Left cardiac atrium (tissue), 4 donors: ENCODE measurements around the gene SRSF10. TPM values are rescaled to one million over a fixed set of nuclear protein-coding genes. Genes with fewer than 3 reads are reported as not detected.
"Not testable (repeated sequence)": the region's sequence is repeated elsewhere in the genome, so short reads cannot be mapped to it uniquely, and the experiment has no call there.

ENCODE experiments used
- ATAC-seq, 2 donors: fragments of 200-7000 bp; cut with Tn5 transposase; one replicate each; pipeline ENCODE4 v1.9.1; 2020; ENCODE audit warnings: mild to moderate bottlenecking in 2 of 2, moderate library complexity in 2 of 2
- DNase-seq: peaks from one replicate; pipeline ENCODE4 v3.0.0-alpha.2; 2020
- intact Hi-C, 2 donors: fragments of 100-400 bp; cut with DNase I; formaldehyde crosslinking; loops; one replicate each; pipeline versions ENCODE4 v1.14.1 to v1.15.1; 2022 to 2023
- total RNA-seq, 2 donors: library from RNA; stranded (reverse); fragmentation: NEBNext Ultra II Directional; extraction: Animal tissue kit (Norgen Biotek cat#: 25700); gene quantifications; one replicate each; pipeline ENCODE4 v1.2.1, GENCODE V29; 2021
- donor health status: DM: no; HTN: yes; CAD: no.
- donor health status: DM: no; HTN: yes; CAD: no; lungs with severe emphysema.
- donor health status: DM: yes; HTN: yes; CAD: no.
- donor health status: Dilated cardiomyopathy.

Gene SRSF10
- total RNA-seq, 2 donors from 2014 or later = 49.5 to 59.3 TPM

DNA sequence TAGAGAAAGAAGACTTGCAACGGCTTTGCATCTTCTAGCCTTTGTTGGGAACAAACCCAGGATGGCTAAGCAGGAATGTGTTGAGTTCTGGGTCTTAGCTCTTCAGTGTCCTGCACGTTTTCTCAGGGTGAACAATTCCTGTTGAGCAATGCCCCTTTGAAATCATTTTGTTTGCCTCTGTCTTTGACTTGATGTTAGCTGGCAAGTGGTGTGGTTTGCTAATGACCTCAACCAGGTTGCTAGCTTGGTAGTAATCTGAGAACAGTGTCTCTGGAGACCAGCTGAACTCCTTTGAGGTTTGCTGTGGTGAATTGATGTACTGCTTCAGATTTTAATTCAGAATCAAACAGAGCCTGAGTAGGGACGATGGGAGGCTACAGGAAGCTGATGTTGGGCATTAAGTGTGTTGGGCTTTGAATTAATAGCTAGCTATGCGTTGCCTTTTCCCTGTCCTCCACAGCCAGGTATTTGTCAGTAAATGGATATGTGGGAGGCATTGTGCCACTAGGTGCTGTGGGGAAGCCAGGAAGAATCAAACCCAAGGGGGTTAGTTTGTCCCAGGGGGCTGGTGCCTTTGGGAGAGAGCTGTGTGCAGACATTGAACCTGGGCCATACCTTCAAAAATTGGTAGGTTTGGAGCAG lies 23.3 kb upstream of the SRSF10 start:
- no peak for DNase-seq
- intact Hi-C loops = no loop called here
- ATAC-seq = no peak

DNA sequence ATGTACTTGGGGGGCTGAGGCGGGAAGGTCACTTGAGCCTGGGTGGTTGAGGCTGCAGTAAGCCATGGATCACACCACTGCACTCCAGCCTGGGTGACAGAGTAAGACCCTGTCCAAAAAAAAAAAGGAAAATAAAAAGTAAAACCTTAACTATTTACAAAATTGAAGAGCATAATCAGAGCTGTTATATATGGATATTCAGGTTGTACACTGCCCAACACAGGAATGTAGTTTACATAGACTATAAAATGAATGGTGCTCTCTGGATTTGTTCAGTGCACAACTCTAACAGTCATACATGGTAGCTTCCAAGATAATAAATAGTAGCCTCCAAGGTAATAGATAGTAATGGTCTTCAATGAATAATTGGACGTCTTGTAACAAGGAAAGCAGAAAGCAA lies 22.6 kb upstream of the SRSF10 start:
- intact Hi-C loops = no loop called here
- ATAC-seq = no peak
- no peak for DNase-seq

DNA sequence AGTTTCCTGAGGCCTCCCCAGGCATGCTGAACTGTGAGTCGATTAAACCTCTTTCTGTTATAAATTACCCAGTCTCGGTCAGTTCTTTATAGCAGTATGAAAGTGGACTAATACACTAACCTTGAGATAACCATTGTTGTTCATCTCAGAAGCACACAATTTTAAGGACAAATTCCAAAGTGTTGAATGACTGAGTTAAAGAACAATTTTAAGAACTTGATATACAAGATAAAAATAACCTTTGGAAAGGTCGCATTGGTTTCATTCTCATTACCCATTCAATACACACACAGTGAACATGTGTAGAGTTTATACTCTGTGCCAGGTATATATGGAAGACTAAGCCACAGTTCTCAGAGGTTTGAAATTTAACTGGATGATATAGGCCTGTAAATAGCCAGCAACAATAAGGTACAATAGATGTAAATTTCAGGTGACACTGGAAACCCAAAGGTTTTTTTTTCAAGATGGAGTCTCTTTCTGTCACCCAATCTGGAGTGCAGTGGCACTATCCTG lies 19.1 kb upstream of the SRSF10 start:
- intact Hi-C loops = no loop called here
- DNase-seq (no peak), ATAC-seq (no peak)

DNA sequence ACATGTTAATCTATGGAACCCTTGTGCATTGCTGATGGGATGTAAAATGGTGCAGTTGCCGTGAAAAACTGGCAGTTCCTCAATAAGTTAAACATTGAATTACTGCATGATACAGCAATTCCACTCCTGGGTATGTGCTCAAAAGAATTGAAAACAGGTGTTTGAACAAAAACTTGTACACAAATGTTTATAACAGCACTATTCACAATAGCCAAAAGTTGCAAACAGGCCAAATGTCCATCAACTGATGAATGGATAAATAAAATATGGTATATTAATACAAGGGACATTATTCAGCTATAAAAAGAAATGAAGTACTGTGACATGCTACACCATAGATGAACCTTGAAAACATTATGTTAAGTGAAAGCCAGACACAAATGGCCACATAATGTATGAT lies 17.7 kb upstream of the SRSF10 start:
- no peak for ATAC-seq
- intact Hi-C loops = no loop called here
- DNase-seq = no peak

DNA sequence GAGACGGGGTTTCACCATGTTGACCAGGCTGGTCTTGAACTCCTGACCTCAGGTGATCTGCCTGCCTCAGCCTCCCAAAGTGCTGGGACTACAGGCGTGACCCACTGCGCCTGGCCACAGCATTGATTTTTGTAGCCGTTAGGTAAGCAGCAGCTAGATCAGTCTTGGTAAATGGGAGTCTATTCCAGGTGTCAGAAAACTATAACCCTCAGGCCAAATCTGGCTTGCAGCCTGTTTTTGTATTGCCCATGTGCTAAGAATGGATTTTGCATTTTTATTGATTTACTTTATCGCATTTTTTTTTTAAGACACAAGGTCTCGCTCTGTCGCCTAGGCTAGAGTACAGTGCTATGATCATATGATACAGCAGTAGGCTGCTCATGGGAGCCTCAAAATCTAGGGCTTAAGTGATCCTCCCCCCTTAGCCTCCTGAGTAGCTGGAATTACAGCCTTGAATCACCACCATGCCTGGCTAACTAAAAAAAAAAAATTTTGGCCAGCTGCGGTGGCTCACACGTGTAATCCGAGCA lies 16.6 kb upstream of the SRSF10 start:
- DNase-seq = no peak
- intact Hi-C loops = no loop called here
- no peak for ATAC-seq

DNA sequence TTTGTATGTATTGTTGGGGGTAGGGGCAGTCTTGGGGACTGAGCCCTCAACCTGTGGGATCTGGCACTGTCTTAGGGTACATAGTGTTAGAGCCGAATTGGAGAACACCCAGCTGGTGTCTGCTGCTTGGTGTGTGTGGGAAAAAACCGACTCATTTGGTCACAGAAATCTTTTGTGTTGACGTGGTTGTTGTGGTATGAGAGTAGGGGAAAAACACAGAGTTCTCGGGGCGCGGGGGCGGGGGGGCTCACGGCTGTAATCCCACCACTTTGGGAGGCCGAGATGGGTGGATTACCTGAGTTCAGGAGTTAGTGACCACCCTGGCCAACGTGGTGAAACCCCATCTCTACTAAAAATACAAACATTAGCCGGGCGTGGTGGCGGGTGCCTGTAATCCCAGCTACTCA lies 15.3 kb upstream of the SRSF10 start:
- DNase-seq = no peak
- intact Hi-C loops = no loop called here

DNA sequence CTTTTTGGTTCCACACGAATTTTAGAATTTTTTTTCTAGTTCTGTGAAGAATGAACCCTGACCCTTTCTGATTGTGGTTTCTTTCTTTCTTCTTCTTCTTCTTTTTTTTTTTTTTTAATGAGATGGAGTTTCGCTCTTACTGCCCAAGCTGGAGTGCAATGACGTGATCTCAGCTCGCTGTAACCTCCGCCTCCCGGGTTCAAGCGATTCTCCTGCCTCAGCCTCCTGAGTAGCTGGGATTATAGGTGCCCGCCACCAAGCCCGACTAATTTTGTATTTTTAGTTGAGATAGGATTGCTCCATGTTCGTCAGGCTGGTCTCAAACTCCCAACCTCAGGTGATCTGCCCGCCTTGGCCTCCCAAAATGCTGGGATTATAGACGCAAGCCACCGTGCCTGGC lies 11.9 kb upstream of the SRSF10 start:
- ATAC-seq, DNase-seq, intact Hi-C loops: not testable (repeated sequence)

More for the DNA sequence above, 15.3 kb upstream of the SRSF10 start:
- no peak for ATAC-seq

DNA sequence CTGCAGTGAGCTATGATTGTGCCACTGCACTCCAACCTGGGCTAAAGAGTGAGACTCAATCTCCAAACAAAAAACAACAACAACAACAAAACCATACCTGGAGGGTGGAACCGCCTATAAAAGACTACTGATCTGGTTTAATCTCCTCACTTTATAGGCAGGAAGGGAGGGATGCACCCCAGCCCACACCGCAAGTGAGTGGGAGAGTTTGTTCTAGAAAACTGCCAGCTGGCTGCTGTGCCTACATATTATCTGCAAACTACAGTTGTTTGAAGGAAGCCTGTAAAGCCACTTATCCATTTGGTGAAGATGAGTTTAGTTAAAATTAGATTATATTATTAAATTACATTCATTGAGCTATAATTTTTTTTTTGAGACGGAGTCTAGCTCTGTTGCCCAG lies 9.1 kb upstream of the SRSF10 start:
- intact Hi-C loops = no loop called here
- DNase-seq (no peak), ATAC-seq (no peak)

DNA sequence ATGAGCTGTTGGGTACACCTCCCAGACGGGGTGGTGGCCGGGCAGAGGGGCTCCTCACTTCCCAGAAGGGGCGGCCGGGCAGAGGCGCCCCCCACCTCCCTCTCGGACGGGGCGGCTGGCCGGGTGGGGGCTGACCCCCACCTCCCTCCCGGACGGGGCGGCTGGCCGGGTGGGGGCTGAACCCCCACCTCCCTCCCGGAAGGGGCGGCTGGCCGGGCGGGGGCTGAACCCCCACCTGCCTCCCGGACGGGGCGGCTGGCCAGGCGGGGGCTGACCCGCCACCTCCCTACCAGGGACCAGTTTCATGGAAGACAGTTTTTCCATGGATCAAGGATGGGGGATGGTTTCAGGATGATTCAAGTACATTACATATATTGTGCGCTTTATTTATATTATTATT lies 6.9 kb upstream of the SRSF10 start:
- intact Hi-C loops, DNase-seq: not testable (repeated sequence)

DNA sequence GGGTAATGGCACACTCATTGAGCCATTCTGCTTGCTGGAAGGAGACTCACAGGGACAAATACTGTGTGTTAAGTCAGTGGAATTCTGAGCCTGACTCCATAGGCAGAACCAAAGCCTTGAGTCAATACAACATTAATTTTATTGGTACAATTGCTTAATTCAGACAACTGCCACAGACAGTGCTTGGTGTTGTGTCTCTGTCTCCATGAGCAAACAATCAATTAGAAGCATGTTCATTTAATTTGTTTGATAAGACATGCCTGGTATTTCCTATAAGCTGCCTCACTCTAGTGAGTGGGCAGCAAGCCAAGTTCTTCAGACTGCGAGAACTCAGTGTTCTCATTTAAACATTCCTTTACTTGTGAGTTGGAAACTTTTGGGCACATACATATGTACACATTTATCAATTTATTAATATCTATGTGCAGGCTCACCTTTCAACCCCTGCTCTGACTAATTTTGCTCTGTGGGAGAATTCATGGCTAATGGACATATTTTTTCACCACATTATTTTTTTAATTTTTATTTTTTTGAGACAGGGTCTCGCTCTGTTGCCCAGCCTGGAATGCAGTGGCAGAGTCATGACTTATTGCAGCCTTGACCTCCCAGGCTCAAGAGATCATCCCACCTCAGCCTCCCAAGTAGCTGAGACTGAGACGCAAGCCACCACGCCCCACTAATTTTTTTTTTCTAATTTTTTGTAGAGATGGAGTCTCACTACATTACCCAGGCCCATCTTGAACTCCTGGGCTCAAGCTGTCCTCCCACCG lies 4.5 kb upstream of the SRSF10 start:
- intact Hi-C loops = no loop called here
- no peak for DNase-seq
- ATAC-seq = no peak

More for the DNA sequence above, 6.9 kb upstream of the SRSF10 start:
- not testable (repeated sequence) for ATAC-seq

DNA sequence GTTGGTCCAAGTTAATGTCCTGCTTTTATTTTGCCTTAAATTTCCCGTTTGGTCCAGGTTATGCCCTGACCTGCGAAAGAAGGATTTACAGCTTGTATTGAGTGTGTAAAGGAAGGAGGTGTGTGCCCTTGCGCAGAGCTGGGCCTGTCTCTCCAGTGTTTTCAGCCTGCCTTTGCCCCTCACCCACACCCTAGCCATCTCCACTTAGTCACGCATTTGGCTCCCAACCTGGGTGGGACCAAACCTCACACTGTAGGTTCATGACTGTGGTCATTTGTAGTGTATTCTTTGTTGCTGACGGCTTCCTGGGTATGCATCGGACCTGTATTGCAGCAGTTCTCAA lies 572 bp upstream of the SRSF10 start:
- intact Hi-C loops = no loop called here
- DNase-seq (peak; percentile 28), ATAC-seq (peak in 1 of 2 donors; percentile 11)

DNA sequence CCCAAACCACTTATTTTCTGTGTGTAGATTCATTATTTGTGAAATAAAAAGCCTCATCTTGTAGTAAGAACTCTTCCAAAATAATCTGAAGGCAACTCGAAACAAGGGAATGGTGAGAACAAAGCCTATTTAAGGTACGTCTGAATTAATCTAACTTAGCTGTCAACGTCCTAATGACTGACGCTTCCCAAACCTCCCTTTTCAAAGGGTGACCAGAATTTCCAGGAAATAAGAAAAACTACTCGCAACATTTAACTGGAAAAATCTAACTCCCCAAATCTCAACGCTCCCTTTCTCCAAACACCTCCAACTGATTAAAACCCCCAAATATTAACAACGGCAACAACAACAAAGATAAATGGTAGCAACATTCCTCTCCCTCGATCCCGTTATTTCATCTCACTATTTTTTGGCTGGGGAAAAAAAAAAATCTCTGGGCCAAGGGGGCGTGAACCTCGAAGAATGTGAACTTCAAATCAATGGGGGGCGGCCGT lies 693 bp downstream of the SRSF10 start:
- intact Hi-C loops = loop anchor here in 1 of 2 donors (2.0 kb wide), 1 partner anchor 41 kb away; no protein-coding TSS in a partner anchor
- ATAC-seq (no peak), DNase-seq (no peak)

DNA sequence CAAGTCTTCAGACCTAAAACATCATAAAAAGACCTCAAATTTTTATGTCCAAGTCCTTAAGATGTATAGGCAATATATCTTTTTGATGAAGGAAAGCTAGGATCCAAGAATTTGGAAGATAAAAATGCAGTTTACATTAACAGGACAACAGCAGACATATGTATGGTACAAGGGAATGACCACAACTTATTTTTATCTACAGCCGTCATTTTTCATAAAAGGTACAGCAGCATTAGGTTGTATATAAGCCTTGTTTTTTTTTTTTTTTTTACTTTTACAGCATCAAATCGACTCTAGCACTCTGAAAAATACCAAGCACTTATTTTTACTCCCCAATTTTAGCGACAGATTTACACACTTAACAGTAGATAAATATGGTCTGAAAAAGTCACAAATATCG lies 1.3 kb downstream of the SRSF10 start:
- DNase-seq = no peak
- ATAC-seq = no peak
- intact Hi-C loops = loop anchor here in 1 of 2 donors (2.0 kb wide), 1 partner anchor 42 kb away; no protein-coding TSS in a partner anchor

DNA sequence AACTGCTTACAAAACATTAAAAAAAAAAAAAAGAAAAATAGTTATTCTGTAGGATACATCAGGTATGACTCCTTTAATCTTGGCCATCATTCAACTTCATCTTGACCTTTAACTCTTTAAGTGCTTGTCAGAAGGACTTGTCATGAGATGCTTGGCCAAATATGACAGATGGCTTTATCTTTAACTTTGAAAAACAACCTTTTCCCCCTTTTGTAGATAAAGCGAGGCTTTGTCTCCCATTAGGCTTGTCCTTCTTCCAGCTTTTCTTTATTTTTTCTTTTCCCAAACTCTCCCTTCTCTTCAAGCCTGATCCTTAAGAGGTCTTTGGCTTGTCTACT lies 2.3 kb downstream of the SRSF10 start:
- intact Hi-C loops = loop anchor here in 1 of 2 donors (2.0 kb wide), 1 partner anchor 43 kb away; no protein-coding TSS in a partner anchor
- ATAC-seq = no peak
- DNase-seq = no peak

DNA sequence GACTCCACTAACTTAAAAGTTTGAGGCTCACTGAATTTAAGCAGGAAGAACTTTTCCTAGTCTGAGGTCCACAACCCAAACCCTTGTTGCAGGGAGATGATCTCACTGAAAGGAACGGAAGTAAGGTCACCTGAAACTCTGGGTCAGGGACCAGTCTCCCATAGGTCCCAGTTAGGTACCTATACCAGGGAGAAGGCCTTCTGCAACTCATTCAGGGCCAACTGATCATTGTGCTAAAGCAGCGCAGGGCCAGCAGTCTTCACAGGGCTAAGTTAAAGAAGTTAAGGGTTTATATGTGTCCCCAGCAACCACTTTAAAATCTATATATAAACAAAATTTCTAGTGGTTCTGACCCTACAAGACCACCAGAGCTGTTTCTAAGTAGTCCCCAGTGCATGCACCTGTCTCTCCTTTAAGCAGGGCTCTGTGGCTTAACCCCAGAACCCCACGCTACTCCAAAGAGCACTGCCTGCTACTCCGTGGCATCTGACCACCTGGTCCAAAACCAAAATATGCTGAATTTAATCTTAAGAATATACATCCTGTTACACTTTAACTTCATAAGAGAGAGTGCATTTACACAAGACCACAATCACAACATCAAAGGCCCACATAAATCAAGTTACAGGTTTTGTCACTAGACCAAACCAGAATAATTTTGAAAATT lies 2.8 kb downstream of the SRSF10 start:
- DNase-seq = no peak
- no peak for ATAC-seq
- intact Hi-C loops = no loop called here

DNA sequence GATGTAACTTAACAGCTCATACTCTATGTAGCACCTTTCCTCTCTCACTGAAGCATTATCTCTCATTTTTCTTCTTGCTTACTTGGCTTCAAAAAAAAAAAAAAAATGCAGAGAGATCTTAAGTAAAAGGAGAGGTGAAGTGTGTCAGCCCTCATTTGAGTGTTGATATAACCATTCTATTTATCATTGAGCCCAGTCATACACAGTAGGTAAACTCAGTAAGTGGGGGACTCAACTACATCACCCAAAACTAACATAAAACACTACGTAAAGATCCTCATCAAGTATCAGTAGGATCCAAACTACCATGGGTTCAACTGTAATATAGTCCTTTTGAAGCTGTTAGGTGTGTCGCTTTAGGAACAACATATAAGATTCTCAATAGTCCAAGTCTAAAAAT lies 12.3 kb downstream of the SRSF10 start:
- intact Hi-C loops = no loop called here
- no peak for DNase-seq
- no peak for ATAC-seq

DNA sequence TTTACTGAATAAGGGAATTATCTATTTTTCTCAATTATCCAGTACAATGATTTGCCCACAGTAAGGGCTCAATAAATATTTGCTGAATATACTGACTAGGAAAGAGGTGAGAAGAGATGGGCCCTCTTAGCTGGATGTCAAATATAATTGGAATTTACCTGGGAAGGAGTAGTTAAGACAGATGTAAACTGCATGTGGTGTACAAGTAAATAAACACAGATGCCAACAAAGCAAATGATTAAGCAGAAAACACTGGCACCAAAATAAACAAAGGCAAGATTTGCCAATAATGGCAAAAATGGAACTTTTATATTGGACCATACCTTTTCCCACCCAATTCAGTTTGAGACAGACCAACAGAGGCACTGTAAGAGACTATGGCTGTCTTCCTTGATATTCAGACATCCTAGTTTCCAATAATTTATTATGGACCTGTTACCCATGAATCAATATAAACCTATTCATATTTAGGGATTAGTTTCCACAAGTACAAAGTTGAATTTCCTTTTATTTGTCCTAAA lies 13.1 kb downstream of the SRSF10 start:
- DNase-seq (no peak), ATAC-seq (no peak)
- intact Hi-C loops = no loop called here

DNA sequence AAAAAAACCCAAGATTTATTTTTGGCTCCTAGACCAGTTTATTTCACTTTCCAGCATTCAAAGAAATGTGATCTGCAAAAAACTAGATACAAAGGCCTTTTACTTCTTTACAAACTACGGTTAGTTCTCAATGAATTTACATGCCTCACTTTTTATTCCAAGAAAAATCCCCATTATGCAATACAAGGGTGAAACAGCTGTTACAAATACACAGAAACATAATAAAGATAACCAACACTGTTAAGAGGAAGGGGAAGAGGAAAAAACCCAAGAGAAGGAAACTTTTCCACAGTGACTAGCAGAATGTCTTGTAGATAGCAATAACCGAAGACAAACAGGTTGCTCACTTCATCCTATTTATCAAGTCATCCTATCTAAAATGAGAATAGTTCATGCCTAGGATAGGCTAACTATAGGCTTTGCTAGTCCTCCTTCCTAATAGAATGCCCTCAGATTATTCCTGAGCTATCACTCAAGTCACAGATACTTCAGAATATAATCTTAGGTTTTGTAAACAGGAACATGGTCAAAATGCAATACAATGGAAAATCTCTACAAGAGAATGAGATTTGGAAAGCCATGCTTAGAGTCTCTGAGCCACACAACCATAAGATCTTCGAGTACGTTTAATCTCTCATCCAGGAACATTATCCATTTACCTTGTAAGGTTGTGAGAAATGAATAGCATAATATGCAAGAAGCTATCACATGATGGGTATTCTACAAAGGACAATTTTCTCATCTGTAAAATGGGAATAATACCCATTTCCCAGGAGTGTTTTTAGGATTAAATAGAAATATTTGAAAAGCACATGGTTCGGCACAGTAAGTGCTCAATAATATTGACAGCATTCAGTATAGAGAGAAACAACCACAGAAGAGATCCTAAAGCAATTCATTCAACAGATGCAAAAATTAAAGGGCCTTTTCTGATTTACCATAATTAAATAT lies 15.1 kb downstream of the SRSF10 start:
- no peak for DNase-seq
- intact Hi-C loops = no loop called here
- peak in 1 of 2 donors; percentile 11 for ATAC-seq
